Activated CD8-positive, alpha-beta memory T cell treated with anti-CD3 and anti-CD28 coated beads, Interleukin-2, amount 50 U/mL, for 1 hour (primary cell): Measurements from ENCODE around the gene SUPT3H.
"Not testable (repeated sequence)": the region's sequence is repeated elsewhere in the genome, so short reads cannot be mapped to it uniquely, and the experiment has no call there.

ENCODE experiments used
- DNase-seq: peaks from one replicate; pipeline ENCODE4 v3.0.0-alpha.2; 2020; ENCODE audit errors: extremely low read depth

SUPT3H gene

GRCh38 chr6:45067446-45067845, 310.3 kb downstream of the SUPT3H start:
- DNase-seq = not testable (repeated sequence)

DNA sequence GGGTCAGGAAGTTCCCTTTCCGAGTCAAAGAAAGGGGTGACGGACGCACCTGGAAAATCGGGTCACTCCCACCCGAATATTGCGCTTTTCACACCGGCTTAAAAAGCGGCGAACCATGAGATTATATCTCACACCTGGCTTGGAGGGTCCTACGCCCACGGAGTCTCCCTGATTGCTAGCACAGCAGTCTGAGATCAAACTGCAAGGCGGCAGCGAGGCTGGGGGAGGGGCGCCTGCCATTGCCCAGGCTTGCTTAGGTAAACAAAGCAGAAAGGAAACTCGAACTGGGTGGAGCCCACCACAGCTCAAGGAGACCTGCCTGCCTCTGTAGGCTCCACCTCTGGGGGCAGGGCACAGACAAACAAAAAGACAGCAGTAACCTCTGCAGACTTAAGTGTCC, 315.1 kb downstream of the SUPT3H start:
- not testable (repeated sequence) for DNase-seq

- no peak for DNase-seq
Observed at GRCh38 chr6:45057711-45058110, 320.0 kb downstream of the SUPT3H start.

GRCh38 chr6:45054610-45055009, 323.1 kb downstream of the SUPT3H start:
- DNase-seq = no peak

DNA sequence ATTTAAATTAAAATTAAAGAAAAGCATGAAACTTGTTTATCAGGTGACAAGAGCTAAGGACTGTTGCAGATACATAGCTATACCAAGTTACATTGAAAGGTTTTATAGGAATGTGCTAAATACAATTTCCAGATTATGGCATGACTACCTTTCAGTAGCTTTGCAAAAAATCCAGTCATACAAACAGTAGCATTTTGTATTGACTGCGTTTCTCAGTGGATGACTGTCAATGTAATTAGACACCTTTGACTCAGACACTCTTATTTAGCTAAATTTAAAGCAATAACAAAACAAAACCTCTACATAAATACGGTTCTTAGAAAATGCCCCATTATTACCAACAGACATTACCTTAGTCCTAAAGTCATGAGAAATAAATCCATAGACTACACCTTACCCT, 325.4 kb downstream of the SUPT3H start:
- no peak for DNase-seq

DNA sequence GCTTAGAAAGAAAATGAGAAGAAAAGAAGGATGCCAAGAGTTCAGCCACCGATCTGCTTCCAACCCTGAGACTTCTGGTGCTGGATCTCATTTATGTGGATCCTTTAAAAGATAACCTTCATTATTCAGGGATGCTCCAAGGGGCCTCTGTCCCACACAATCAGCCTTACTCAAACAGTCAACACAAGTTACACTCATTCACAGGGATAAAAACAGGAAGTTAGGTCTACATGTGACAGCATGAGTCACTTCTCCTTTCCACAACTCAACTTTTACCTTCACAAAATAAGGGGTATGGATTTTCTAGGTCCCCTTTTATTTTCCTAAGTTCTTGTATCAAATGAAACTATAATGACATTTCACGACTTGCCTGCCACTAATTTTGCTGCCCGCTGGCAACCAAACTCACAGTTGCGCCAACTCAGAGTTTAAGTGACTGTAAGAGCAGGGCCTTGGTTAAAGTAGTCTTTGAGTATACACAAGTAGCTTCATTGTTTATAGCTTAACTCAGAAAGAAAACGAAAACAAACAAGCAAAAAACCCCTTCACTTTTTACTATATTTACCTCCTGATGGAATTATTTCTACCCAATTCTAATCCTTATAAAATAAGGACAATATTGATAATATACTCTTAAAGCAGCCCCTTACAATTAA, 328.4 kb downstream of the SUPT3H start:
- no peak for DNase-seq

DNA sequence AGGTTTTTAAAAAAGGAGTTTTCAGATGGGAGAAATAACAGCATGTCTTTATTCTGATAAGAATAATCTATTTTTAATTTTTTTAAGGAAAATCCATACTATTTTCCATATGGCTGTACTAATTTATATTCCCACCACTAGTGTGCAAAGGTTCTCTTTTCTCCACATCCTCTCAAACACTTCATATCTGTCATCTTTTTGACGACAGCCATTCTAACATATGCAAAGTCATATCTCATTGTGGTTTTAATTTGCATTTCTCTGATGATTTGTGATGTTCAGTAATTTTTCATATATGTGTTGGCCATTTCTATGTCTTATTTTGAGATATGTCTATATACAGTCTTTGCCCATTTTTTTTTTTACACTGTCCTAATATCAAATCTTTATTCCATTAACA, 330.2 kb downstream of the SUPT3H start:
- no peak for DNase-seq

DNA sequence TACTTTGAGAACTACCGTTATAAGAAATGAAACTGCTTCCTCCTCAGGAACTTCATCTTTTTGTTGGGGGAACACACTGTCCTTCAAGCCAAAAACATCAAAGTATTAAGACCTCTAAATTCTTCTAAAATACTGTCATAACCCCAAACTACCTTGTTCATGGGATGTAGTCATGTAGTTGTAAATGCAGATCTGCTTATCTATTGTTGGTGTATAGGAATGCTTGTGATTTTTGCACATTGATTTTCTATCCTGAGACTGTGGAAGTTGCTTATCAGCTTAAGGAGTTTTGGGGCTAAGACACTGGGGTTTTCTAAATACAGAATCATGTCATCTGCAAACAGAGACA, 332.5 kb downstream of the SUPT3H start:
- no peak for DNase-seq

- no peak for DNase-seq
Observed at GRCh38 chr6:45044510-45045252, 333.1 kb downstream of the SUPT3H start.

- DNase-seq = no peak
Observed at GRCh38 chr6:45044086-45044485, 333.6 kb downstream of the SUPT3H start.

- DNase-seq = not testable (repeated sequence)
Observed at GRCh38 chr6:45042673-45043072, 335.1 kb downstream of the SUPT3H start.

DNA sequence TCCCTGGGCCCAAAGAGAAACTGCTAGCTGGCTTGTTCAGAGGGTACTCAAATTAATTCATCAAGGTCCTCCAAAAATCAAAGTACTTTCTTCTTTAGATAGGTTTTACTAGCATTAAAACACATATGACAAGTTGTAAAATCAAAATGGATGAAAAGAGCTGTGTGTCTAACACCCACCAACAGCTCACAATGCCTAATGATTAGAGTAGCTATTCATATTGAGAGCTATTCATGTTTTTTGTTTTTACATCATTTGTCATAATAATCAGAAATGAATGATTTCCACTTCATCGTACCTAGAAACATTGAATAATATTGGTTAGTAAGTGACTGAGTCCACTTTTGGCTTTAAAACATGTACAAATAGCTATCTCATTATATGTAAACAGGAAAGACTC, 339.5 kb downstream of the SUPT3H start:
- DNase-seq = no peak

- no peak for DNase-seq
Observed at GRCh38 chr6:45036103-45036502, 341.6 kb downstream of the SUPT3H start.

- no peak for DNase-seq
Observed at GRCh38 chr6:45032426-45032825, 345.3 kb downstream of the SUPT3H start.

- DNase-seq = no peak
Observed at GRCh38 chr6:45031601-45032000, 346.1 kb downstream of the SUPT3H start.

- DNase-seq = no peak
Observed at GRCh38 chr6:45027126-45027525, 350.6 kb downstream of the SUPT3H start.

DNA sequence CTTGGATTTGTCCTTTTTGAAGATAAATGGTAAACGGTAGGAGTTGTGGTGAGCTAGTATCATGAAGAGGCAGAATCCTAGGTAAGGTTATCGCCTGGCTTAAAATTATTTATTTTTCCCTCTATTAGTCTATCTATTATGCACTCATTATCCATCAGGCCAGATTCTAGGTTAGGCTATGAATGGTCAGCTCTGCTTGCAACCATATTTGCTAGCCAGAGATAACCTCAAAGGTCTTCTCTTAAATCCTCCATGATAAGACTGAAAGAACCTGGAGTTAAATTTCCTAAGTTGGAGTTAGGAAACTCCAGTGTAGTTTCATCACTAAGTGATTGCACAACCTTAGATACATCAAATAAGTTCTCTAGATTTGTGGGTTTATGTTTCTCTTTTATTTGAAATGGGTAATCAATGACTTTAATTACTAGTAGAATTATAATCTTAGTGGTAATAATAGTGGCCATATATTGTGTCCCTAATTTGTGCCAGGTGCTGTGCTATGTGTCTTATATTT, 351.7 kb downstream of the SUPT3H start:
- DNase-seq = no peak

- no peak for DNase-seq
Observed at GRCh38 chr6:45024610-45025009, 353.1 kb downstream of the SUPT3H start.

GRCh38 chr6:45021676-45022075, 356.1 kb downstream of the SUPT3H start:
- DNase-seq = no peak

DNA sequence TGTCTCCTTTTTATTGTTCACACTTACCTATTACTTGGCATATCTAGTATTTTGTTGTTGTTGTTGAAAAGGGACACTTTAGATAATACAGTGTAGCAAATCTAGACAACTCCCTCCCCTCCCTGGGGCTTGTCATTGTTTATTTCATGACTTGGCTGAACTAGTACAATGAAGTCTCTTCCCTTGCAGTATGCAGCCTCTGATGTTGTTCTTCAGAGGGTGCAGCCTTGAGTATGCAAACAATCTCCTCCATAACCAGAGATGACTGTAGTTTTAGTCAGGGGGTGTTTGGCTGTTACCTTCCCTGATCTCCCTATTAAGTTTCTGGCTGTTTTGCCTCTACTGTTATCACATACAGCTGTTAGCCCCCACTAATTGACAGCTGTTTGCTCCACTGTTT, 365.0 kb downstream of the SUPT3H start:
- no peak for DNase-seq

GRCh38 chr6:45009576-45009975, 368.2 kb downstream of the SUPT3H start:
- no peak for DNase-seq

GRCh38 chr6:45006893-45007292, 370.8 kb downstream of the SUPT3H start:
- DNase-seq = no peak

DNA sequence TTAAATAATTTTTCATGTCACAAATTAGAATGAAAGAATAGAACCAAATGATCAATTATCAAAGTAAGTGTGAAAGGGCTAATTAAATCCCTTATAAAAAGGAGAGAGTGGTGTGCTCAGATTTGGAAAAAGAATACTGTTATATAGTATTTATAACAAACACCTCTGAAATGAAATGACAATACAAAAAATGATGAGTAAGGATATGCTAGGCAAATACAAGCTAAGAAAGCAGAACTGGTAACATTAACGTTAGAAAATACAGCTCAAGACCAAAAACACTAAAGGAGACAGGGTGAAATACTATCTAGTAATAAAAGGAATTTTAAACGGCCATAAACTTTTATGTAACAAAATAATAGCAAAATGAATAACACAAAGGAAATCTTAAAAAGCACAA, 373.8 kb downstream of the SUPT3H start:
- no peak for DNase-seq
